ENCODE results near the gene SRGAP2B.
"Not testable (repeated sequence)": the region's sequence is repeated elsewhere in the genome, so short reads cannot be mapped to it uniquely, and the experiment has no call there.

SRGAP2B gene

GRCh38 chr1:144940054-144940453 lies 155.1 kb downstream of the SRGAP2B start:
- DNase-seq, result not testable (repeated sequence)

GRCh38 chr1:144938627-144939026 lies 156.5 kb downstream of the SRGAP2B start:
- not testable (repeated sequence) for DNase-seq

- not testable (repeated sequence) for DNase-seq
Observed at GRCh38 chr1:144936186-144936732, 158.9 kb downstream of the SRGAP2B start.

GRCh38 chr1:144935310-144935709 lies 159.8 kb downstream of the SRGAP2B start:
- DNase-seq, result not testable (repeated sequence)

DNA sequence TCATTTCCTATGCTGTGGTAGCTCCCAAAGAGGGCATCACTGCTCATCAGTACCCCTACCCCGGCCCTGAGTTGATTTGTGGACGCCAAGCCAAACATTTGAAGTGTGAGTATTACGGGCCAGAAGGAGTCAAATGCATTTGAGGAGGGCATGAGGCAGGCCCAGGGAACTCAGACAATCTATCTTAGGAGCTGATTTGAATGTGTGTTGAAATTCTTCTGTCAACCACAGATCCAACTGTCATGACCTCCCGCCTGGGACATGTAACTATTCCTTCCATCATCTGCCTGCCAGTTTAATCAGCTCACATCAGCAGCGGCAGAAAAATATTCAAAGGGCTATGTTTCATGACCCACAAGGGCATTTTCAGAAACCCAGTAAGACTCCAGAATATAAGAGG lies 162.1 kb downstream of the SRGAP2B start:
- not testable (repeated sequence) for DNase-seq

- DNase-seq, result not testable (repeated sequence)
Observed at GRCh38 chr1:144932153-144932552, 163.0 kb downstream of the SRGAP2B start.

DNA sequence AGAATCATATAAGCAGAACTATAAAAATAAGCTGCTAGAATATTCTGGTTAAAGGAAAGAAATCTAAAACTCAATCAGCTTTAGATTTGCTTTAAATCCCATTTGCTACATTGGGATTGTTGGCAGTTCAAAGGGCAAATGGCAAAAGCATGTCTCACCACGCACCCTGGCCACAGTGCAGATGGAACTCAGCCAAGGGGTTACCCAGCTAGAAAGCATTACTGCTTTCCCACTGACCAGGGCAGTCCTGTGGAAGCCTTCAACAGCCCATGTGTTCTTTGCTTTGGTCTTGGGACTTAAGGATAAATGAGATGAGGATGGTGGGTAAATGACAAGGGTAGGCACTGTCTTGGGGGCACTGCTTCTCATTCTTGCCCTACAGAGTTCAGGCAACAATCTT lies 163.6 kb downstream of the SRGAP2B start:
- DNase-seq, result not testable (repeated sequence)

GRCh38 chr1:144930085-144930777 lies 164.9 kb downstream of the SRGAP2B start:
- not testable (repeated sequence) for DNase-seq

- DNase-seq, result not testable (repeated sequence)
Observed at GRCh38 chr1:144927292-144927691, 167.8 kb downstream of the SRGAP2B start.

DNA sequence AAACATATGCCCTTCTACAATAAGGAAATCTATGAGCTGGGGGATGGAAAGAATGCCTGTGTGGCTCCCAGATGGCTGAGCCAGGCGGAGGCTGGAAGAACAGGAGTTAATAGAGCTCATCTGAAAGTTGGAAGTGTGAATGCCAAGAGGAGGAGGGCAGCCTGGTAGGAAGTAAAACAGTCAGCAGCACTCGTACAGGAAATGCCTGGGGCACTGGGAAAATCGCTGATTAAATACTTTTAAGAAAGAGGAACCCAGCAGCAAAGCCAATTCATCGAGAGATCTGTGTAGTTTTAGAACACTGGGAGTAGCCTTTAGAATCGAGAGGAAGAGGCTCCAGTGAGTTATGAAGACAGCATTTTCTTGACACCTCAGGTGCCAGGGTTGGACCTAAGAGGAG lies 171.5 kb downstream of the SRGAP2B start:
- not testable (repeated sequence) for DNase-seq

GRCh38 chr1:144922785-144923184 lies 172.3 kb downstream of the SRGAP2B start:
- not testable (repeated sequence) for DNase-seq

DNA sequence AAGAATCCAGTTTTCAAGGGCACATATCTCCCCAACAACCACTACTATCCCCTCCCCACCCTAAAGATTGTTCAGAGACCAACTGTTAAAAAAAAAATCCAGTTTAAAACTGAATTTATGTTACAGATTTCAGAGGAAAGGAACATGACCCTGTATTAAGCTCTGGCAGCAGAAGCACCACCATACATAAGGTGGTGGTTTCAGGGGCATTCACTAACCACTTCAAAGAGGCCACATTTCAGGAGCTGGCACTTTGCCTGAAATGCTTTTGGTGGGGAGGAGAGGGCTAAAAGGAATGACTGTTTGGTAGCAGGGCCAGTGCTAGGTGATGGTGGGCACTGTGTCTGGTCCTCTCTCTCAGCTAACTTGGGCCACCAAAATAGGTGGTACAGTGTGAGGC lies 176.0 kb downstream of the SRGAP2B start:
- not testable (repeated sequence) for DNase-seq

DNA sequence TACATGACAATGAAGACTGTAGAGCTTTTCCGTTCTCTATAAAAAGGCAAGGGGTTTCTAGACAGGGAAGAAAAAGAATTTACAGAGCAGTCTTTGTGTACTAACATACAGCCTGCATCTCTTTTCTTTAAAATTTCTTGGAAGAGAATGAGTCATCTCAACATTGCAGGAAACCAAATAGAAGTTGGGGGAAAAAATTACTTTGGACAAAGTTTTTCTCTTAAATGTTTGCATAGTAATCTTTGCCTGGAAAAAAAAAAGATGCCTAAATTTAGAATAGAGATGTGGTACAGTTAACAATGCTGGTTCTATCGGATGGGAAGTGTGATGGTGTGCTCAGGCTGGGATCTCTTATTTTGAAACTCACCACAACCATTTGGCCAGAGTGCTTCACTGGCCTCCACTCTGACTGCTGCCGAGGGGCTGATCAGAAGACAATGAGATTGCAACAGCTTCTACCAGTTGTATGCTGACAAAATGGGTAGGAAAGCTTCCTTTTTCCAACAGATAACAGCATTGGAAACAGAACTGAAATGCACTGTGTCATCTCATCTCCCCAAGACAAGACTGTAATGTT lies 177.0 kb downstream of the SRGAP2B start:
- not testable (repeated sequence) for DNase-seq

GRCh38 chr1:144917154-144918026 lies 177.7 kb downstream of the SRGAP2B start:
- DNase-seq, result not testable (repeated sequence)

GRCh38 chr1:144913977-144914734 lies 181.0 kb downstream of the SRGAP2B start:
- DNase-seq, result not testable (repeated sequence)

GRCh38 chr1:144913458-144913857 lies 181.7 kb downstream of the SRGAP2B start:
- not testable (repeated sequence) for DNase-seq

DNA sequence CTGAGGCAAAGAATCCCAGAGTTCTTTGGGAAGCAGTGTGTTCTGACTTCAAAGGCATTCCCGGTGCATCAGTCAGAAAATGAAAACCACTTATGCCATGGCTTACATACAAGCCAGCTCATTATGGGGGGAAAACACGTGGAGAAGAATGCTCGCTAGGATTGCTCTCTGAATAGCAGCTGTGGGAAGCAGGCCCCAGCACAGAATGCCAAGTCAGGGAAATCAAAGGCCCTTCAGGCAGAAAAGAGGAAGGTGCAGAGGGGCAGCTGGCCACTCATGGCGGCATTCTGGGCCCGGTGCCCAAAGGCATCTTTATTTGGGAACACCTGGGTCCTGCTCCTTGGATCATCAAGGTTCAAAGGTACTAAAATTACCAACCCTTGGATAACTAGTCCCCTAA lies 184.4 kb downstream of the SRGAP2B start:
- DNase-seq, result not testable (repeated sequence)

- DNase-seq, result not testable (repeated sequence)
Observed at GRCh38 chr1:144900841-144901240, 194.3 kb downstream of the SRGAP2B start.

DNA sequence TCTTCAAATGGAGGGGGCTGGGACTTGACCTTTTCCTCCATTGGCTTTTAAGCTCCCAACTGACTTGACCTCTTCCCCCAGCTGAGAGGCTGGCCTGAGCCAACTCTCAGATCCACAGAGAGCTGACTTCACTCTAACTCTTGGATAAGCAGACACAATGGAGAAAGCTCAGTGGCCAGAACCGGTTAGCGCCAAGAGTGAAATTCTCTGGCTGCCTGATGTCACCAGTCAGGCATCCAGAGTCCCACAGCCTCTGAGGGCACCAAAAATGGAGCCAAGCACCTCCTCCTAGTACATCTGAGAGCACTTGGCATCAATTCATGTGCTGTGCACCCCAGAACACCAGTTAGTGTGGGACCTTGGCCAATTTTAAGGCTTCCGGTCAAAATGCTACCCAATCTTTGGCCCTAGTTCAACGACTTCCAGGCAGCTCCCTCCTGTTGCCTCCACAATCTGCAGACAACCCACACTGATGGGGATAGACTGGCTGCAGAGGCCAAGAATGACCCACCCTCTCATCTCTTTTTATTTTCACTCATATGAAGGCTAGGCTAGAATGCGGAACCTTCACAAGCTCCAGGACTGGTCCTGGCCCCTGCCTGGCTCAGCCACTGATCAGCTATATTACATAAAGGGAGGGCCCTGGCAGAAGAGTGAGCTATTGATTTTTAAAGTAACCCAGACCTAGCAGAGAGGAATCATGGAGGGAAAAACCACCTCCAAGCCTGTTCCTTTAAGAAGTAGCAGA lies 200.5 kb downstream of the SRGAP2B start:
- not testable (repeated sequence) for DNase-seq

GRCh38 chr1:144893710-144894438 lies 201.3 kb downstream of the SRGAP2B start:
- DNase-seq, result not testable (repeated sequence)

DNA sequence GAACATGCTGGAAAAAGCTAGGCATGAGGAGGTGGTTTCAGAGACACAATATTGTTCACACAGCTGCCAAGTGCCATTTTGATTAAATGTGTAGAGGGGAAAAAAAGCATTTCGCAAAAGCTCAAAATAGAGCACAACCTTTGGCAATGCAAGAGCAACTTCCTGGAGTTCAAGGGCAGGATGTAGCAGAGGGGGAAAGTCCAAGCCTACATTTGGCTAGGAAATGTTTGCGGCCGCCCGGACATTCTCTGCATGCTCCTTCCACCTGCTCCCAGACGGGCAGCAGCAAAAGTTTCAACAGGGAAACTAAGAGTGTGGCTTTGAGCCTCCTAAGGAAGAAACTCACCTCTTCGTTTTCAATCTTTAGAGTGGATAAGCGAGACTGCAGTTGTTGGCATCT lies 202.1 kb downstream of the SRGAP2B start:
- not testable (repeated sequence) for DNase-seq

Measured in NCI-H774 (cell line).